ENCODE results near the gene SHISA6.

SHISA6 gene

GRCh38 chr17:11240841-11241610, at the start of gene SHISA6:
Gene SHISA6, plus strand, starts transcription at chr17:11241213.
- DNase-seq (ENCODE audit: low spot score), result peak; percentile 18
- no peak for FAIRE-seq

- FAIRE-seq, result no peak
- no peak for DNase-seq (ENCODE audit: low spot score)
Observed at GRCh38 chr17:11195801-11196200, 45.2 kb upstream of the SHISA6 start.

GRCh38 chr17:11204991-11205390, 36.0 kb upstream of the SHISA6 start:
- no peak for FAIRE-seq
- DNase-seq (ENCODE audit: low spot score), result no peak

- FAIRE-seq (no peak), DNase-seq (ENCODE audit: low spot score) (no peak)
Observed at GRCh38 chr17:11205659-11206058, 35.4 kb upstream of the SHISA6 start.

- no peak for FAIRE-seq
- no peak for DNase-seq (ENCODE audit: low spot score)
Observed at GRCh38 chr17:11209906-11210305, 31.1 kb upstream of the SHISA6 start.

GRCh38 chr17:11212792-11213191, 28.2 kb upstream of the SHISA6 start:
- DNase-seq (ENCODE audit: low spot score) (no peak), FAIRE-seq (no peak)

GRCh38 chr17:11216976-11217375, 24.0 kb upstream of the SHISA6 start:
- DNase-seq (ENCODE audit: low spot score), result no peak
- no peak for FAIRE-seq

GRCh38 chr17:11221196-11221595, 19.8 kb upstream of the SHISA6 start:
- FAIRE-seq, result no peak
- no peak for DNase-seq (ENCODE audit: low spot score)

GRCh38 chr17:11221721-11222120, 19.3 kb upstream of the SHISA6 start:
- no peak for FAIRE-seq

GRCh38 chr17:11238705-11239104, 2.3 kb upstream of the SHISA6 start:
- DNase-seq (ENCODE audit: low spot score) (no peak), FAIRE-seq (no peak)

More at GRCh38 chr17:11221721-11222120, 19.3 kb upstream of the SHISA6 start:
- DNase-seq (ENCODE audit: low spot score), result no peak

- no peak for DNase-seq (ENCODE audit: low spot score)
- no peak for FAIRE-seq
Observed at GRCh38 chr17:11239379-11239970, 1.5 kb upstream of the SHISA6 start.

GRCh38 chr17:11240041-11240840, 772 bp upstream of the SHISA6 start:
- DNase-seq (ENCODE audit: low spot score) (peak; percentile 20), FAIRE-seq (no peak)

- FAIRE-seq (no peak), DNase-seq (ENCODE audit: low spot score) (peak; percentile 9)
Observed at GRCh38 chr17:11241611-11242226, 706 bp downstream of the SHISA6 start.

- FAIRE-seq (no peak), DNase-seq (ENCODE audit: low spot score) (no peak)
Observed at GRCh38 chr17:11242411-11242810, 1.4 kb downstream of the SHISA6 start.

- DNase-seq (ENCODE audit: low spot score) (no peak), FAIRE-seq (no peak)
Observed at GRCh38 chr17:11244776-11245175, 3.8 kb downstream of the SHISA6 start.

- FAIRE-seq, result no peak
- DNase-seq (ENCODE audit: low spot score), result no peak
Observed at GRCh38 chr17:11245187-11245586, 4.2 kb downstream of the SHISA6 start.

- FAIRE-seq, result no peak
- DNase-seq (ENCODE audit: low spot score), result no peak
Observed at GRCh38 chr17:11245791-11246190, 4.8 kb downstream of the SHISA6 start.

- no peak for FAIRE-seq
- no peak for DNase-seq (ENCODE audit: low spot score)
Observed at GRCh38 chr17:11250161-11250560, 9.1 kb downstream of the SHISA6 start.

- DNase-seq (ENCODE audit: low spot score), result peak; percentile 12
- FAIRE-seq, result no peak
Observed at GRCh38 chr17:11251561-11252107, 10.6 kb downstream of the SHISA6 start.

- no peak for FAIRE-seq
- no peak for DNase-seq (ENCODE audit: low spot score)
Observed at GRCh38 chr17:11252146-11252545, 11.1 kb downstream of the SHISA6 start.

GRCh38 chr17:11256877-11257276, 15.9 kb downstream of the SHISA6 start:
- no peak for DNase-seq (ENCODE audit: low spot score)
- FAIRE-seq, result no peak

Measured in urothelium cell line (cell line).